Right renal cortex interstitium (tissue), 3 donors: ENCODE measurements around the gene ENOPH1. TPM values are rescaled to one million over a fixed set of nuclear protein-coding genes. Genes with fewer than 3 reads are reported as not detected.

ENCODE experiments used
- DNase-seq, 3 donors: peaks; one replicate each; pipeline ENCODE4 v3.0.0-alpha.2; 2013; ENCODE audit warnings: low read depth in 3 of 3, low spot score in 2 of 3
- polyA plus RNA-seq, 3 donors: library from polyadenylated mRNA; unstranded; fragments of 120-200 nt; gene quantifications; one replicate each; pipeline ENCODE4 v1.2.1, GENCODE V29; 2013; ENCODE audit not compliant: insufficient read length in 3 of 3

Gene ENOPH1
- polyA plus RNA-seq, 3 donors, result 76.6 to 80.7 (median 77.1) TPM

DNA sequence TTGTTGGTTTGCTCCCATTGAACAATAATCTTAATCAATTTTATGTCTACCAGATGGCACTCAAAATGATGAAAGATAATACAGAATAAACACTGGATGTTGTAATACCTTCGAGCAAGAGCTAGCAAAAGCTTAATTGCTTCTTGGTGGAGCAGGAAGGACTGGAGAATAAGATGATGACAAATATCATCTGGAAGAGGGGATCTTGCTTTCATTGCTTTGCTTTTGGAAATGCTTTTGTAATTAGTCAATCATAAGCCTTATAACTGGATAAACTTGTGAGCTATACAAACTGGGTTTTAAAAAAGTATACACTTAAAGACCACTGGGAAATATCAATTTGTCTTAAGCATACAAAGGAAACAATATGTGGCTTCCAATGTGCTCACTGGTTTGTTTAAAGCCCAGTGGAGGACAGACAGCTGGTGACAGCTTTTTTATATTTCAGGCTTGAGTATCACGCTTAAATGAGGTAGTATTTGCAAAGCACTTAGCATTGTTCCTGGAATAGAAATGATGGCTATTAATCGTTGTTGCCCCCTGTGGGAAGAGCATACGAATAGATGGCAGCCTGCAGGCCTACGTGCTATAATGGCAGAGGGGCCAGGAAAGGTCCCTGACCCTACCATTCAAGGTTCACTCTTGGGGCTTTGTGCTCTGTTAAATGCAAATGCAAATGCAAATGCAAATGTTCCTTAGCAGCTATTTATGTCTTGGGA lies 70.2 kb downstream of the ENOPH1 start:
- DNase-seq, result no peak

DNA sequence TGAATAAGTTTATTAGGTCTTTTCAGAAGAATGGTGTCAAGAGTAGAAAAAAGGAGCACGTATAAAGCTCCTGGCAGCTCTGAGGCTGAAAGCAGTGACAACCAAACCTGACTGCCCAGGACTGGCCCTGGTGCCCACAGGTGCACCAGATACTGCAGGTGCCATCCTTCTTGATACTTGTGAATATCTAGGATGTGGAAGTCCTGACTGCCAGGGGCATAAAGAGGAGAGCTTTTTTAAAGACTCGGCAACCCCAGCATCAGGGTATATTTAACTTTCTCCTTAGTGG lies 70.7 kb downstream of the ENOPH1 start:
- no peak for DNase-seq

DNA sequence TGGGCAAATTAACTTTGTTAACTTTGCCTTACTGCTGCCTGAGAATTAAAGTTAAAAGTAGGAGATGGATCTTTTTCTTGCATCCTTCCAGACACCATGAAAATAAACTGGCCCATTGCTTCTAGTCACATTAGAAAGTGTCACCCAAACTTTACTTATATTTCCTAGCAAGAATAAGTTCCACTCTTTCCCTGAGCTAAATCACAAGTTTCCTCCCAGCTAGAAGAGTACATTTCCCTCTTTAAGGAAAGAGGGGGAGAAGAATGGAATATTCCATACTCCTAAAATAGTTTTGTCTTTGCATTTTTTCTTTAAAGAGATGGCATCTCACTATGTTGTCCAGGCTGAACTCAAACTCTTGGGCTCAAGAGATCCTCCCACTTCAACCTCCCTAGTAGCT lies 77.6 kb downstream of the ENOPH1 start:
- no peak for DNase-seq

DNA sequence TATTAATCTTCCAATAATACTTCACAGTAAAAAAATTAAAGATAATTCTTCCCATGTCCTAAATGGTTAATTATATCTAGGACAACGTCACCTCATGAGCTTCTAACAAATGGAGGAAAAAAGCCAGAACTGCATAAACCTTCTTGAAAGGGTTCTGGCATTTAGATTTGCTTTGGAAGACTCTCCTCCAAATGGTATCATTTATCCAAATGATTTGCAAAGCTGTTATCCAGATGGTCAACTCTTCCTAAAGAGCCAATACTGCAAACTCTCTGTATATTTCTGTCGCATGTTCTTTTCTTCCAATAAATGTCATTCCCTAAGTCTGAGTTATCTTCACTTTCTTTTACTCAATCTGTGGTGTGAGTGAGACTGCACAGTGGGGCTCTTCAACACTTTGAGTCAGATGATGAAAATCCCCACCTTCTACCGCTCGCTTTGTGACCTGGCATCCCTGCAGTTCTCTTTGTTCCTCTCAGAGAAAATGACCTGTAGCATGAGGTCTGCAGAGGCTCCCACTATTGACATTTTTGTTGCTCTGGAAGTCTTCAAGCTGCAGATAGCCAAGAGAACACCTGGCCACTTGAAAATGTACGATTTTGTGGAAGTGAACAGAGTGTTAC lies 78.5 kb downstream of the ENOPH1 start:
- no peak for DNase-seq

- DNase-seq, result no peak
Measured at GRCh38 chr4:82510216-82510615, 79.8 kb downstream of the ENOPH1 start.

Other genes with a start within 250 kb of the ENOPH1 start
- gene HNRNPD, start 56.6 kb upstream of the ENOPH1 start, polyA plus RNA-seq, result 100 to 1,000 TPM; 563 to 616 (median 590) TPM
- 100 to 1,000 TPM; 520 to 660 (median 622) TPM for gene HNRNPDL, start 128 bp upstream of the ENOPH1 start, polyA plus RNA-seq
- gene TMEM150C, start 131.4 kb downstream of the ENOPH1 start, polyA plus RNA-seq, result 10 to 100 TPM; 26.4 to 30.2 (median 27.5) TPM